HCT116 (cell line): ENCODE measurements around the gene ARHGAP31. TPM values are rescaled to one million over a fixed set of nuclear protein-coding genes. Genes with fewer than 3 reads are reported as not detected.

Experiments
- ATAC-seq: fragments of 200-7000 bp; cut with Tn5 transposase; 2 replicates; pipeline ENCODE4 v1.9.1; 2020; ENCODE audit warnings: mild to moderate bottlenecking, moderate library complexity
- BruUV-seq: library from RNA; stranded (reverse); fragments of 400-500 nt; replicated peaks from 2 replicates; lab custom pipeline; 2021; lab: Mats Ljungman, UMichigan
- CTCF ChIA-PET: fragments of 300-600 bp; sonication (Branson Sonifier 250); formaldehyde crosslinking; loops from one replicate; lab custom pipeline; 2021; ENCODE audit warnings: antibody characterized with exemption; lab: Charles Lee
- POLR2A ChIA-PET: fragments of 300-600, 350-600 bp; sonication (Branson Sonifier 250); formaldehyde crosslinking; loops from one replicate; lab custom pipeline; 2021; ENCODE audit warnings: antibody characterized with exemption; lab: Charles Lee
- RAD21 ChIA-PET, 2 experiments: fragments of 300-600 bp; sonication (Branson Sonifier 250); formaldehyde crosslinking; loops; one replicate each; lab custom pipeline; 2023; ENCODE audit warnings: low total read pairs in 2 of 2; ENCODE audit not compliant: uncharacterized antibody in 2 of 2, unreplicated experiment in 2 of 2, low non-redundant PET in 1 of 2; lab: Charles Lee
- DNase-seq: peaks from one replicate; pipeline ENCODE4 v3.0.0-alpha.2; 2010; ENCODE audit warnings: low read depth, low spot score
- H2AFZ ChIP-seq: fragments of 200-600 bp; shearing (Covaris generic), sonication (generic); 2 replicates; pipeline ENCODE4 v1.6.1; 2017; ENCODE audit warnings: low read depth, mixed run types, mixed read lengths, antibody characterized with exemption, low read length; ENCODE audit not compliant: poor library complexity, severe bottlenecking
- H3K27ac ChIP-seq: 2 replicates; pipeline ENCODE4 v1.5.1; 2012; ENCODE audit warnings: low read depth, low read length
- H3K27me3 ChIP-seq: fragments of 200-600 bp; sonication (generic); 2 replicates; pipeline ENCODE4 v1.6.1; 2016; ENCODE audit warnings: mixed run types, low read length, mixed read lengths; ENCODE audit not compliant: insufficient read depth
- H3K36me3 ChIP-seq, 2 experiments: fragments of 200-500 bp in 1 of 2; fragments of 200-600 bp in 1 of 2; sonication (Bioruptor generic) in 1 of 2; sonication (generic) in 1 of 2; 2 replicates each; pipeline versions ENCODE4 v1.5.1 to v1.6.1; 2014 to 2016; ENCODE audit warnings: low read length in 2 of 2, inconsistent platforms in 1 of 2, mixed read lengths in 1 of 2, mixed run types in 1 of 2; ENCODE audit not compliant: insufficient read depth in 2 of 2, control insufficient read depth in 1 of 2
- H3K4me1 ChIP-seq, 2 experiments: fragments of 200-600 bp in 1 of 2; sonication (generic) in 1 of 2; 2 replicates each; pipeline versions ENCODE4 v1.5.1 to v1.6.1; 2012 to 2017; ENCODE audit warnings: low read length in 2 of 2, inconsistent platforms in 1 of 2, mild to moderate bottlenecking in 1 of 2, mixed read lengths in 1 of 2, mixed run types in 1 of 2, moderate library complexity in 1 of 2; ENCODE audit not compliant: insufficient read depth in 2 of 2, control insufficient read depth in 1 of 2
- H3K4me2 ChIP-seq: fragments of 200-600 bp; sonication (generic); 2 replicates; pipeline ENCODE4 v1.6.1; 2017; ENCODE audit warnings: mixed run types, low read length, mixed read lengths
- H3K4me3 ChIP-seq, 2 experiments: fragments of 200-600 bp in 1 of 2; sonication (generic) in 1 of 2; replicated peaks in 1 of 2; 2 replicates each; pipeline ENCODE4 v1.5.1; 2011 to 2016; ENCODE audit warnings: low read length in 2 of 2, control low read depth in 1 of 2, low read depth in 1 of 2, mild to moderate bottlenecking in 1 of 2, mixed read lengths in 1 of 2, mixed run types in 1 of 2
- H3K79me2 ChIP-seq: fragments of 200-600 bp; sonication (generic); 2 replicates; pipeline ENCODE4 v1.6.1; 2017; ENCODE audit warnings: mild to moderate bottlenecking, mixed run types, low read length, moderate library complexity, mixed read lengths; ENCODE audit not compliant: insufficient read depth
- H3K9ac ChIP-seq: fragments of 200-600 bp; sonication (generic); 2 replicates; pipeline ENCODE4 v1.6.1; 2016; ENCODE audit warnings: low read length, mixed read lengths
- H3K9me2 ChIP-seq: fragments of 200-600 bp; sonication (generic), shearing (Covaris generic); 2 replicates; pipeline ENCODE4 v1.6.1; 2017; ENCODE audit warnings: mixed run types, mild to moderate bottlenecking, moderate library complexity; ENCODE audit not compliant: insufficient read depth
- H3K9me3 ChIP-seq, 2 experiments: fragments of 200-500 bp in 1 of 2; fragments of 200-600 bp in 1 of 2; sonication (Bioruptor generic) in 1 of 2; sonication (generic) in 1 of 2; 2 replicates each; pipeline ENCODE4 v1.6.1; 2014 to 2017; ENCODE audit warnings: low read length in 2 of 2, mixed read lengths in 2 of 2, inconsistent platforms in 1 of 2, low read depth in 1 of 2, mild to moderate bottlenecking in 1 of 2, mixed run types in 1 of 2, moderate library complexity in 1 of 2; ENCODE audit not compliant: control insufficient read depth in 1 of 2, insufficient read depth in 1 of 2
- H4K20me1 ChIP-seq: fragments of 200-600 bp; sonication (generic), shearing (Covaris generic); 2 replicates; pipeline ENCODE4 v1.6.1; 2017; ENCODE audit warnings: mixed run types, mild to moderate bottlenecking, moderate library complexity; ENCODE audit not compliant: insufficient read depth
- ATF3 ChIP-seq: IDR thresholded peaks from 2 replicates; pipeline ENCODE4 v1.6.1; 2012
- CBX3 ChIP-seq: IDR thresholded peaks from 2 replicates; pipeline ENCODE4 v1.6.1; 2012; ENCODE audit warnings: low read depth
- MAX ChIP-seq: IDR thresholded peaks from 2 replicates; pipeline ENCODE4 v1.6.1; 2012
- REST ChIP-seq: IDR thresholded peaks from 2 replicates; pipeline ENCODE4 v1.6.1; 2012; ENCODE audit warnings: low read depth
- SIN3A ChIP-seq: IDR thresholded peaks from 2 replicates; pipeline ENCODE4 v1.6.1; 2012; ENCODE audit warnings: low read depth
- SRF ChIP-seq: IDR thresholded peaks from 2 replicates; pipeline ENCODE4 v1.6.1; 2012; ENCODE audit warnings: low read depth
- TCF7L2 ChIP-seq: IDR thresholded peaks from 2 replicates; pipeline ENCODE4 v1.7.0; 2011; ENCODE audit warnings: borderline replicate concordance, inconsistent platforms; ENCODE audit not compliant: insufficient read depth, insufficient read length; ENCODE audit errors: extremely low read depth
- YY1 ChIP-seq: IDR thresholded peaks from 2 replicates; pipeline ENCODE4 v1.6.1; 2011; ENCODE audit warnings: low read length, low read depth, moderate library complexity, mild to moderate bottlenecking; ENCODE audit not compliant: insufficient replicate concordance; ENCODE audit errors: extremely low read depth
- ZFX ChIP-seq: fragments of 450-650 bp; IDR thresholded peaks from 2 replicates; pipeline ENCODE4 v1.6.1; 2017
- intact Hi-C: fragments of 100-400 bp; cut with micrococcal nuclease; formaldehyde crosslinking; loops from 2 replicates; pipeline ENCODE4 v1.10.0; 2022
- total RNA-seq: library from RNA; stranded (reverse); gene quantifications from one replicate; pipeline ENCODE4 v1.2.1, GENCODE V29; 2021; ENCODE audit not compliant: unreplicated experiment

ARHGAP31 gene
- total RNA-seq, 1 experiment from 2014 or later, result 0.93 TPM

GRCh38 chr3:119294696-119295671, 801 bp downstream of the ARHGAP31 start:
- intact Hi-C loops, result loop anchor here (1.0 kb wide), 1 partner anchor 22 kb away; no protein-coding TSS in a partner anchor
- ATAC-seq (peak; percentile 57), DNase-seq (no peak)
- H2AFZ ChIP-seq, result peak overlapping the region; percentile 90
- ChIA-PET CTCF (no interaction called here), RAD21 (no interaction called here), POLR2A (interaction anchor here (1.4 kb wide), 1 partner anchor 8 kb away, joined by 5 read pairs; no protein-coding TSS in a partner anchor)
- H4K20me1 ChIP-seq, result no peaks in the 10 kb centered on the region
- H3K36me3 ChIP-seq, result no peaks in the 10 kb centered on the region
- no TSS peak for BruUV-seq
- peak overlapping the region; percentile 53 for H3K9ac ChIP-seq
- no peaks in the 10 kb centered on the region for H3K9me2 ChIP-seq
- H3K4me3 ChIP-seq, result peak overlapping the region; percentile 66 to 68
- H3K9me3 ChIP-seq, result no peaks in the 10 kb centered on the region
- no peaks in the 10 kb centered on the region for H3K27me3 ChIP-seq
- peak overlapping the region; percentile 98 for H3K4me2 ChIP-seq
- peaks cover 4 to 16% of the 10 kb centered on the region in 2 experiments; a peak in 2 of 4 replicates for H3K4me1 ChIP-seq
- no peaks in the 10 kb centered on the region for H3K79me2 ChIP-seq
- TF ChIP-seq SIN3A (no peak), MAX (0 out of 2 replicates have a peak, but pooled peaks have one; percentile 29), TCF7L2 (no peak), ZFX (peak; percentile 18; the same call in 1 of the 2 replicates)
- H3K27ac ChIP-seq, result peak overlapping the region; percentile 44; the same call in 1 of the 2 replicates

- H3K4me2 ChIP-seq, result no peak overlapping the region
- no peak overlapping the region for H3K27ac ChIP-seq
- H3K9me2 ChIP-seq, result no peaks in the 10 kb centered on the region
- H3K4me1 ChIP-seq, result peaks cover 4 to 16% of the 10 kb centered on the region in 2 experiments; a peak in 2 of 4 replicates
- H3K9ac ChIP-seq, result no peak overlapping the region
- no peaks in the 10 kb centered on the region for H4K20me1 ChIP-seq
- ATAC-seq, result no peak
- no peaks in the 10 kb centered on the region for H3K36me3 ChIP-seq
- no peaks in the 10 kb centered on the region for H3K79me2 ChIP-seq
- H2AFZ ChIP-seq, result no peak overlapping the region
- no peak overlapping the region for H3K4me3 ChIP-seq
- no peak for DNase-seq
- ChIA-PET RAD21 (no interaction called here), CTCF (no interaction called here), POLR2A (interaction anchor here (1.6 kb wide), 1 partner anchor 27 kb away, joined by 4 read pairs; no protein-coding TSS in a partner anchor)
- H3K9me3 ChIP-seq, result no peaks in the 10 kb centered on the region
- H3K27me3 ChIP-seq, result no peaks in the 10 kb centered on the region
- no TSS peak for BruUV-seq
- intact Hi-C loops, result no loop called here
- no peak for TF ChIP-seq REST
- TF ChIP-seq YY1, result no peak
- no peak for TF ChIP-seq ZFX
- TF ChIP-seq SRF, result no peak
- no peak for TF ChIP-seq ATF3
- TF ChIP-seq CBX3, result no peak
Observed at GRCh38 chr3:119295816-119296726, 1.9 kb downstream of the ARHGAP31 start.
